MM.1S (cell line): ENCODE results near the gene GDF11.

Experiments
- CTCF ChIP-seq: fragments of 300-600 bp; sonication (generic); IDR thresholded peaks from 2 replicates; pipeline ENCODE4 v1.5.1; 2016; ENCODE audit warnings: antibody characterized with exemption, low read length, mixed read lengths
- EZH2 ChIP-seq: fragments of 300-600 bp; sonication (generic); optimal IDR thresholded peaks from 2 replicates; pipeline ENCODE3; 2017; ENCODE audit warnings: low read depth, mild to moderate bottlenecking, antibody characterized with exemption, low read length, mixed read lengths

GRCh38 chr12:55712700-55713415 lies 30.1 kb upstream of the GDF11 start:
- TF ChIP-seq CTCF (no peak), EZH2 (no peak)
